B cell (primary cell): ENCODE measurements around the gene PLCG2.

ENCODE experiments used
- CTCF ChIP-seq: fragments of 200-600 bp; IDR thresholded peaks from one replicate; pipeline ENCODE4 v1.8.0; 2022; ENCODE audit warnings: antibody characterized with exemption, mild to moderate bottlenecking
- EZH2 ChIP-seq: IDR thresholded peaks from 2 replicates; pipeline ENCODE4 v1.6.1; 2012; ENCODE audit warnings: borderline replicate concordance, low read depth, mild to moderate bottlenecking, moderate library complexity, low read length; ENCODE audit not compliant: insufficient read depth, poor library complexity, severe bottlenecking

- TF ChIP-seq CTCF = no peak
- no peak for TF ChIP-seq EZH2
Measured at GRCh38 chr16:81796583-81797346, 17.7 kb downstream of the PLCG2 start.
